Measurements from ENCODE around the gene TTLL11.

GRCh38 chr9:121857928-121858327, 235.2 kb downstream of the TTLL11 start:
- no peak for TF ChIP-seq EP300 (IDR thresholded peaks at IDR 0.05)
- TF ChIP-seq CTCF (IDR thresholded peaks at IDR 0.05), result no peak

All from tibial nerve (tissue), 4 donors.